Measurements from ENCODE around the gene CC2D1A.

The CC2D1A gene

GRCh38 chr19:13937479-13938300, 31.7 kb downstream of the CC2D1A start:
- no peak for DNase-seq (ENCODE audit: low spot score)

- DNase-seq (ENCODE audit: low spot score) = no peak
Observed at GRCh38 chr19:13938301-13939064, 32.5 kb downstream of the CC2D1A start, which contains the start of gene PODNL1. PODNL1 (minus strand) TSS chr19:13938417; CDS start chr19:13938181, 236 bp downstream.

GRCh38 chr19:13942023-13942684, 36.2 kb downstream of the CC2D1A start:
- DNase-seq (ENCODE audit: low spot score) = no peak

GRCh38 chr19:13946414-13946813, 40.4 kb downstream of the CC2D1A start:
- no peak for DNase-seq (ENCODE audit: low spot score)

- DNase-seq (ENCODE audit: low spot score) = no peak
Observed at GRCh38 chr19:13951043-13951442, 45.0 kb downstream of the CC2D1A start.

GRCh38 chr19:13951799-13952153, 45.8 kb downstream of the CC2D1A start:
- DNase-seq (ENCODE audit: low spot score) = no peak

- peak; percentile 99 for DNase-seq (ENCODE audit: low spot score)
Observed at GRCh38 chr19:13952154-13952930, 46.3 kb downstream of the CC2D1A start, which contains the start of gene DCAF15. DCAF15 (plus strand) TSS chr19:13952509; CDS start chr19:13952513, 4 bp downstream.

- no peak for DNase-seq (ENCODE audit: low spot score)
Observed at GRCh38 chr19:13952931-13953531, 47.0 kb downstream of the CC2D1A start.

- DNase-seq (ENCODE audit: low spot score) = no peak
Observed at GRCh38 chr19:13954185-13954584, 48.2 kb downstream of the CC2D1A start.

GRCh38 chr19:13955662-13956364, 49.8 kb downstream of the CC2D1A start:
- no peak for DNase-seq (ENCODE audit: low spot score)

- no peak for DNase-seq (ENCODE audit: low spot score)
Observed at GRCh38 chr19:13956365-13956744, 50.4 kb downstream of the CC2D1A start.

GRCh38 chr19:13957051-13957450, 51.0 kb downstream of the CC2D1A start:
- DNase-seq (ENCODE audit: low spot score) = no peak

- DNase-seq (ENCODE audit: low spot score) = no peak
Observed at GRCh38 chr19:13958043-13958442, 52.0 kb downstream of the CC2D1A start.

- no peak for DNase-seq (ENCODE audit: low spot score)
Observed at GRCh38 chr19:13959141-13959961, 53.4 kb downstream of the CC2D1A start.

- DNase-seq (ENCODE audit: low spot score) = no peak
Observed at GRCh38 chr19:13959962-13960862, 54.2 kb downstream of the CC2D1A start.

GRCh38 chr19:13960863-13961784, 55.1 kb downstream of the CC2D1A start:
- no peak for DNase-seq (ENCODE audit: low spot score)

GRCh38 chr19:13961826-13962698, 56.1 kb downstream of the CC2D1A start:
- DNase-seq (ENCODE audit: low spot score) = no peak
